ENCODE results near the gene IGFBP1.

IGFBP1 gene

DNA sequence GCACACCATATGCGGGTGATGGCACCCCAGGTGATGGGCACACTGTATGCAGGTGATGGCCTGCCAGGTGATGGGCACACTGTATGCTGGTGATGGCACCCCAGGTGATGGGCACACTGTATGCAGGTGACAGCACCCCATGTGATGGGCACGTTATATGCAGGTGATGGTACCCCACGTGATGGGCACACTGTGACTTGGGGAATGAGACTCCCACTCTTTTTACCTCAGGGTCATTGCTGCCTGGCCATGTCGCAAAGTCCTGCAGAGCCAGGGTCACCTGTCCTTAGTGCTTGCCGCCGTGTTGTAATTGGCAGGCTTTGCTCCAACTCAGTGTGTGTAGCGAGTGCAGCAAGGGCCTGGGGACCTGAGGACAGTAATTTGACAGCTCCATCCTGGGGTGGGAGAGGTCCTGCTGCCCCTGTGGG is 7.8 kb upstream of the IGFBP1 start:
- no peak for DNase-seq (ENCODE audit: low read depth in 1 of 2, low spot score in 1 of 2)

DNA sequence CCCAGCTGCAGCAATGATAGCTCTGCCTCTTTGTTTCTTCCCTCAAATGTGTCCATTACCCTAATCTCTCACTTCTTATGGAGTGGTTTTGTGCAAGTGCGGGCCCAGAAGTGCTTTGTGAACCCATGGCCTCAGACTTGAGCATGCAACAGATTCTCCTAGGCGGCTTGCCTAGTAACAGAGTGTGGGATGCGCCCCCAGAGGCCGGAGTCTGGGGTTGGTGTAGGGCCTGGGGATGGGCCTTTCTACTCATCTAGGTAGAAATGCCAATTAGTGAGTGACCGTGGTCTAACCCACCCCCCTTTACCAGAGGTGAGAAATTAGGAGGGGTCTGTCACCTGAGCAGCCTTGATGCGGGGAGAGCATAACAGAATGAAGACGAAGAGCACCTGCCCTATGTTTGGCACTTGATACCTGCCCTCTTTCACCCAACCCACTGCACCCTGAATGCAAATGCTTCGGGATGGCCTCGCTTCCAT is 7.0 kb upstream of the IGFBP1 start:
- no peak for DNase-seq (ENCODE audit: low read depth in 1 of 2, low spot score in 1 of 2)

DNA sequence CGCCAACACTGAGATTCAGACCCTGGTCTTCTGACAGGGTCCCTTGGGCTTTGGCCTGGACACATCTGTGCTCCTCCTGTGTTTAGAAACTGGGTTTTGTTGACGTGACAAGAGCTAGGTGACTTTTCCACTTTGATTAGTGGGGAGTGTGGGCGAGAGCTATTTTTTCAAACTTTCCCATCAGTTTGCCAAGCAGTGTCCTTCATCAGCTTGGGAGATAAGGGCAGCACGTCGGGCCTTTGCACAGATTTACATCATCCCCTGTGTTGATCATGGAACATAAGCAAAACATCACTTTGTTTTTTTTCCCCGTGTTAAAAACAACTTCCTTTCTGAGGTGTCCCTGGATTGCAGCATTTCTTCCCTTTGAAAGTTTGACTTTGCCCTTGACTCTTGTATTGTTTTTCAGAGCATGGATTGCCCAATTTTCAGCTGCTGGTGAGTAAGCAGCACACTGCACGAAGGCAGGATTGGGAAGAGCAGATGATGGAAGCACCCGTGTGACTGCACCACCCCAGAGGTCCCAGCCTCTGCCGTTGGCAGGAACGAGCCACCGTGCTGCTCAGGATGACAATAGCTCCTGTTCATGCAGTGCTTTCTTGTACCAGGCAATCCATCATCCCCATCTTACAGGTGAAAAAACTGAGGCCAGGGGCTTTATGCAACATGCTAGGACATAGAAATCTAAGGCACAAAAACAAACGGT is 6.4 kb upstream of the IGFBP1 start:
- no peak for DNase-seq (ENCODE audit: low read depth in 1 of 2, low spot score in 1 of 2)

DNA sequence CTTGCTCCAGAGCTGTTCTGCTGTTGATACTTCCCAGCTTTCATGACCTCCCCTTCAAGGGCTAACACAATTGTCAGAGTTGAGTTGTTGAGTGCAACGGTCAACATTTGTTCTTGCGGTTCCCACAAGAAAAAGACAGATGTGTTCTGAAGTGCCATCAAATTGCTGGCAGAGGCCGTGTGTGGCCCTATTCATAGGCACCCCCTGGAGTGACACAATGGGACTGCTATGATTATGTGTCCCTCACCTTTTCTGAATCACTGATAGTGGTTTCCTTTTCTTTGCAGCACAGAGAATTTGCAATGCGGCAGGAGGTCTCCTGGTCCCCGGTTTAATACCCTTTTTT is 5.8 kb upstream of the IGFBP1 start:
- DNase-seq (ENCODE audit: low read depth in 1 of 2, low spot score in 1 of 2), result no peak

DNA sequence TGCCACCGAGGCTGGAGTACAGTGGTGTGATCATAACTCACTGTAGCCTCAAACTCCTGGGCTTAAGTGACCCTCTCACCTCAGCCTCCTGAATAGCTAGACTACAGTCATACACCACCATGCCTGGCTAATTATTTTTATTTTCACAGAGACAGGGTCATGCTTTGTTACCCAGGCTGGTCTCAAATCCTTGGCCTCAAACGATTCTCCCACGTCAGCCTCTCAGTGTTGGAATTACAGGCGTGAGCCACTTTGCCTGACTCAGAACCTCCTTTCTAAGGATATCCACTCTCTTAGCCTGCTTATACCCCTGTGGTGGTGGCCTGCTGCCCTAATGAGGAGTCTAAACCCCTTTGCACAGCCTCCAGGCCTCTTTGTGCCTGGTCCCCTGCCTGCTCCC is 4.2 kb upstream of the IGFBP1 start:
- DNase-seq (ENCODE audit: low read depth in 1 of 2, low spot score in 1 of 2), result no peak

DNA sequence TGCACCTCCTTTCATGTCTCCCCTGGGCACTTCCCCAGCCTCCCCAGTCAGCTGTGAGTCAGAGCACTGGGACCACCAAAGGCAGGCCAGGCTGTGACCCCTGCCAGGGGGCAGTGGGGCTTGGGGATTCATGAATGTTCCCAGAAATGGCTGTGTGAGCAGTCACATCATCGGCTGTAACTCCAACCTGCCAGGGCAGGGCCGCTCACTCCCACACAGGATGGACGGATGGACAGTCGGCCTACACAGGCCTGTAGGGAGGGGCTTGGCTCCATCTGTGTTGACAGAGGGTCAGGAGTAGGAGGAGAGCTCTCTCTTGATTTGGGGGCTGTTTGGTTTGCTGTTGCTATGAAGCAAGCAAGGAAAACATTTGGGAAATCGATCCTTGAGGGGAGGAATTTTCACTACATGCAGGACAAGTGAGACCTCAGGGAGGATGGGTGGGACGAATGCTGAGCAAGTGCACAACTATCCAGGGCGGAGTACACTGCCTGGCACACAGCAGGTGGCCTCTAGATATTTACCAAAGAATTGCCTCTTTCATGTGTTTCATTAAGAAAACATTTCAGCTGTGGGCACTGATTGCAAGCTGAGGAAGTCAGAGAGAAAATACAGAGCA is 2.9 kb upstream of the IGFBP1 start:
- no peak for DNase-seq (ENCODE audit: low read depth in 1 of 2, low spot score in 1 of 2)

DNA sequence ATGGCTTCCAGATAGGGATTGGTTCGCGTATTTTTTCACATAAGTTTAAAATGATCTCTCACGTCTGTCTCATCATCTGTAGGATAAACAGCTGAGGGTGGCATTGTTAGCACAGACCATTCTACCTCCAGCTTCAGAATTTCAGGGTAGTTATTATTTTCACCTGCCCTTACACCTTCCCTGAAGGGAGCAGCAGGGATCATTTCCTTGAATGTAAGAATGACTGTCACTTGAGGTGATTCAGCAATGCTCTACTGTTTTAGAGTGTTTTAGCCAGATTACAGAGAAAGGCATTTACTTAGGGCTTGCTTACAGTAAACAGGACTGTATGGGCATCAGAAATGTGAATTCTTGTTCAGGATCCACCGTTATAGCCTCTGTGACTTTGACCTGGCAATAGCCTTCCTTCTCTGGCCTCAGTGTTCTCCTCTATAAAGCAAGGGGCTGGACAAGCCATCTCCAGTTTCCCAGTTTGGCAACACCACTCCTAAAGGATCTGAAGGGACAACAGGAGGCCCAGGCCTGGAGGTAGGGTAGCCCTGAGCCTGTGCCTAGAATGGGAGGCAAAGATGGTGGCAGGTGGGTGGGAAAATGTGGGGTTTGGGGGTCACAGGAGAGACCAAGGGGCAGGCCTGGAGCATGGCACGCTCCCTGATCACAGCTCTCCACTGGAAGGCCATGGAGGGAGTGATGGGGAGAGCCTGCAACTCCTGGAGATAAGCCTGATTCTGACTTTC is 1.2 kb upstream of the IGFBP1 start:
- DNase-seq (ENCODE audit: low read depth in 1 of 2, low spot score in 1 of 2), result no peak

DNA sequence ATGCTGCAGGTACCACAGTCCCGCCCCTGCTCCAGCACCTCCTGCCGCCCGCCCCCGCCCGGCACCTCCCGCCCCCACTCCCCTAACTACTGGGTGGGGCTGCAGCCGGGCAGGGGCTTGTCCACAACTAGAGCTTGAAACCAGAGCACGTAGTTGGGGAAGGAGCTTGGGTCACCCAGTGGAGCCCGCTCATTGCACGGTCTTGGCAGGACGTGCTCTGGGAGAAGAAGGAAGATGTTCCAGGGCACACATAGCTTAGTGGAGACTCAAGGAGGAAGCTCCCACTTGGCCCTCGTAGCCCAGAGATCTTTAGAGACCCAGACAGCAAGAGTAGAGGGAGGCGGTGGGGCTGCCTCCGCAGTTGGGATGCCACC is 692 bp downstream of the IGFBP1 start:
- no peak for DNase-seq (ENCODE audit: low read depth in 1 of 2, low spot score in 1 of 2)

DNA sequence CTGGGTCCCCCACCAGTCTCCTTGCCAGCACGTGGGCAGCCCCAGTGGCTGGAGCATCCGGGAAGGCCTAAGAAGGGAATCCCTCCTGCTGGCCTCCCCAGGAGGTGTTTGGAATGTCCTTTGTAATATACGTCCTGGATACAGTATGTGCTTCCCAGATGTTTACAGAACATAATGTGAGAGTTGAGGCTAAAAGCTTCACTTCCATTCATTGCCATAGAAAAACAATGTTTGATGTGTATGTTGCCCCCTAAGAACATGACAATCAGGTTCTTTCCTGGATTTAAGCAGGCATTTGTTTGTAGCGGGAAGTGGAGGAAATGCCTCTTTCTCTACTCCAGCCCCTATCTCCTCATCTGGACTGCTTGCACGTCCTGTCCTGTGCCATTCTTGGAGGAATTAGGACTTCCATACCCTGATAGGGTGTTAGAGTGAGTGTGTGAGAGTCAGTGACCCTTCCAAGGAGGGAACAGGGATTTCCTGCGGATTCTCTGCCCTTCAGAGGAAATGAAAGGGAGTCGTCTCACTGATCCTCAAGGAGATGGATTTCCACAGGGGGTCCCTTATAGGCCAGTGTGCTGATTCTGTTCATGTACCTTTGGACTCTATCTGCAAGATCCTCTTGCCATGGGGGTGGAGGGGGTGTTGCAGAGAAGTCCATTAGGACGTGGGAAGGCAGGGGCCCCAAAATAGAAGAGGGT is 1.2 kb downstream of the IGFBP1 start:
- DNase-seq (ENCODE audit: low read depth in 1 of 2, low spot score in 1 of 2), result no peak

DNA sequence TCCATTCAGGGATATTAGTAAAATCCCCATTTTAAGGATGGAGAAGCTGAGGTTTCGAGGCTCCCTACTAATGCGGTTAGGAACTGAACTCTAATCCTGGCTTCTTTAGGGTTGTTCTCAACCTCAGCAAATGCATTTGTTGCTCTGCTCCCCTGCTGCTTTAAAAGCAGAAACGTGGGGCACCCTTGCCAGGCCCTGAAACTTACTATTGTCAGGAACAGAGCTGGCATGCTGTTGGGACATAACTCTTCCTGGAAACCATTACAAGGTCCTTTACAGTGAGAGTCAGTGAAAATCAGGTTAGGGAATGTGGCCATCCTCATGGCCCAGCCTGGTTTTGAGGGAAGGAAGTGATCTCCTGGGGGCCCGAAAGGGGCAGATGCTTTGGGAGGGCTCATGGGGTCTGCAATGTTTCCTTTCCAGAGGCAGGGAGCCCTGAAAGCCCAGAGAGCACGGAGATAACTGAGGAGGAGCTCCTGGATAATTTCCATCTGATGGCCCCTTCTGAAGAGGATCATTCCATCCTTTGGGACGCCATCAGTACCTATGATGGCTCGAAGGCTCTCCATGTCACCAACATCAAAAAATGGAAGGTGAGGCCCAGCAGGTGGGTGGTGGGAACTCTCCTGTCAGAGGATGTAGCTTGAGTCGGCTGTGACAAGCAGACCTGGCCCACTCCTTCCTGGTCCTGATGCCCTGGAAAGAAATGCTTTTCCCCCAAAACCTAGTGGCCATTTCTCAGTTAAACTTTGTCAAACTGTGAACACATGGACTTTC is 2.0 kb downstream of the IGFBP1 start:
- no peak for DNase-seq (ENCODE audit: low read depth in 1 of 2, low spot score in 1 of 2)

DNA sequence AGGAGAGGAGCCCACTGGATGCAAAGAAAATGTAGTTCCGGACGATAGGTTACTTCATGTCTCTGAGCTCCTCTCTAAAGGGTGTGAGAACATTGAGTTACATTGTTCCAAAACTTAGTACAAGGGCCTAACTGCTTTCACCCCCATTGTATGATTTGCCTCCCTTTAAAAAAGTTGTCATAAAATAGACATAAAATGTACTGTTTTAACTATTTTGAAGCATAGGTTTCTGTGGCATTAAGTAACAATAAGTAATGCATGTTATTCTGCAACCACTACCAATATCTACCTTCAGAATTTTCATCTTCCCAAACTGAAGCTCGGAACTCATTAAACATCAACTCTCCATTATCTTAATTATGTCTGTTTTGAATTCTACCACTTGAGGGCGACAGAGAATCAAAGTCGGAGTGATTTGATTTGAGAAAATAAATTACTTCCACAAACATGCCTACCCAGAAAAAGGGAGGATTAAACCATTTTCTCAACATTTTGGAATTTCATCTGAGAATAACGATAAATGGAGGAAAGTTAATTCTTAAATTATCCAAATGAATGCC is 2.7 kb downstream of the IGFBP1 start:
- DNase-seq (ENCODE audit: low read depth in 1 of 2, low spot score in 1 of 2), result no peak

DNA sequence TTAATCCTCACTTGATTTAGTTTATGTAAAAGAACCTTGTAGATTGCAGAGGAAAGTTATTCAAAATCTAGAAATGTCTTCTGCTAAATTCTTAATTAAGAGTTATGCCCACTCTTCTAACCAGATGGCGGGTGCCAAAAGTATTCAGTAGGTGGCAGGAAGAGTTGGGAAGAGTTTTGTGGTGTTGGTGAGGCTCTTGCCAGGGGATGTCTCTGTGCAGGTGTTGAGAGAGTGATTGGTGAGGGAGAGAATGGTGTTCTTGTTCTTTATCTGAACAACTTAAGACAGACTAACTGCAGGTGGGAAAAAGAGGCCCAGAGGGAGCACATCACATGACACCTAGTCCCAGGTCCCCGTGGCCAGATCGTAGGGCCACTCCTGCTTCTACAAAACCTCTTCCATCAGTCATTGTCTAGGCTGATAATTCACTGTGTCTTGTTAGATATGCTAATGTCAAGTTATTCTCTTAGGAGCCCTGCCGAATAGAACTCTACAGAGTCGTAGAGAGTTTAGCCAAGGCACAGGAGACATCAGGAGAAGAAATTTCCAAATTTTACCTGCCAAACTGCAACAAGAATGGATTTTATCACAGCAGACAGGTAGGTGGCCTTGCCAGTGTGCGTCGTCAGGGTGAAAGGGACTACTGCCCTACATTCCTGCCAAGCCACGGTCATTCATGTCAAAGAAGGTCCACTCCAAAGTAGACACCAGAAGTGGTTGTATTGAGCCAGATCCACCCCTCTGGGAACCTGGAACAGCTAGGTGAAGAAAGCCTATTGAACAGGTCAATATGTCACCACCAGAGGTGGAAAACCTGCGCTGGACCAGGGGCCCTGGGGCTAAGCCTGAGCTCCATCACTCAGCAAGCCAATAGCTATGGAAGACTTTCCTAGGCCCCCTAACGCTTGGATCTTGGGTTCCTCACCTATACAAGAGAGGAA is 3.4 kb downstream of the IGFBP1 start:
- DNase-seq (ENCODE audit: low read depth in 1 of 2, low spot score in 1 of 2), result no peak

DNA sequence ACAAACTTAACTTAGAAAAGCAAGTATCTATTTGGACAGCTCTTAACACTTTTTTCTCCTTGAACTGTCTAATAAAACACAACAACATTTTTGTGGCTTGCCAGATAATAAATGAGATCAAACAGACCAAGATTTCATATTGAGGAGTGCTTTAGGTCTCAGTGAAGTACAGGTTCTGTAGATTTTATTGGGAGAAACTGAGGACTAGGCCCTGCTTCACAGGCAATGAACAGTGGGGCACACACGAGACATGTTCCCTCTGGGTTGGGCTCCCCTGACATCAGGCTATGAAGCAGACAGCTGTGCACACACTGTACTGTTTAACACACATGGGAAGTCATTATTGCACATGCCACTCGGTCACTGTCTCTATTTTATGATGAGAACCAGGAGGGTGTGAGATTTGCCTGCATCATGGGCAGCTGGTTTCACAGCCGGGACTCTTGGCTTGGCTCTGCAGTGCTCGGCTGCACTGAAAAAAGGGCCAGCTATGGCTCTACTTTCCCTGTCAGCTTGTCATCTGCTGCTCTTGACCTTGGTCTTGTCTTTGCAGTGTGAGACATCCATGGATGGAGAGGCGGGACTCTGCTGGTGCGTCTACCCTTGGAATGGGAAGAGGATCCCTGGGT is 4.2 kb downstream of the IGFBP1 start:
- DNase-seq (ENCODE audit: low read depth in 1 of 2, low spot score in 1 of 2), result no peak

DNA sequence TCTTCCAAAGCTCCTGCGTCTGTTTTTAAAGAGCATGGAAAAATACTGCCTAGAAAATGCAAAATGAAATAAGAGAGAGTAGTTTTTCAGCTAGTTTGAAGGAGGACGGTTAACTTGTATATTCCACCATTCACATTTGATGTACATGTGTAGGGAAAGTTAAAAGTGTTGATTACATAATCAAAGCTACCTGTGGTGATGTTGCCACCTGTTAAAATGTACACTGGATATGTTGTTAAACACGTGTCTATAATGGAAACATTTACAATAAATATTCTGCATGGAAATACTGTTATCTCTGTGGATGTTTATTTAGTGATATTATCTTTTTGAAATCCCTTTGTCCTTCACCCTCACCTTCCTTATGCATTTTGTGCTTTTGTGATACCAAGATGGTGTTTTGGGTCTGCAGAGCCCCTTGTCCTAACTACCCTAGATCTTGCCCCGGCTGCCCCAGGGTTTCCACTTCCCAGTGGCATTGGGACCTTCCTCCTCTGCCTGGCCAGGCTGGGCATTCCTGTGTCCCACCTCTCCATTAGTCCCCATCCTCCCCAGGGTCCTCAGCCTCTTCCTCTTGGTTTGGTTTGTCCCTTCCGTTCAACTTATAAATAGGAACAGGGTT is 5.2 kb downstream of the IGFBP1 start:
- no peak for DNase-seq (ENCODE audit: low read depth in 1 of 2, low spot score in 1 of 2)

DNA sequence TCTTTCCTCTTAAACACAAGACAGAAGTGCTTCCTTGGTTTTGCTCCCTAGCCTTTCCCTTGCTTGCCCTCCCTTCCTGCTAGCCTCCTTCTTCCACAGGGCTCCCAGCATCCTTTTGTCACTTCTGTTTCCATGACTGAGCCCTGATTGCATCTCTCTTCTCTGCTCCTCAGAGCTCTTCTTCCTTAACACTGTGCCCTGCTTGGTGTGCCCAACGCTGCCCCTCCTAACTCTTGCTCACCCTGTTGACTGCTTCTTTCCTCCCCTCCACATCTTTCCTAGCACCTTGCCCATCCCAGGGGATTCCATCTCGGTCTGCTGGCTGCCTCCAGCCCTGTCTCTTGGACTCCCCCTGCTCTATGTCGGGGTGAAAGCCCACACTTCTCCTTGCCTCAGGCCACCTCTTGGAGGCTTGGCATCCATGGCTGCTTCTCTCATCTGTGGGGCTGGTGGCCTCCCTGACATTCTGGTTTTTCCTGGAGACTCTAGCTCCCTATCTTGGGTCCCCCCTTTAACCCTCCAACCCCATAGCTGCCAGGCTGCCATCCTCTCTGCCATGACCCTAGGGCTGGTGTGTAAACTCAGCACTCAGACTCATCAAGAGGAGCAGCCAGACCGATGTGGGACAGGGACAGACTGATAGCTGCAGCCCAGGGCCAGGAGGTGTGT is 5.8 kb downstream of the IGFBP1 start:
- DNase-seq (ENCODE audit: low read depth in 1 of 2, low spot score in 1 of 2), result no peak

DNA sequence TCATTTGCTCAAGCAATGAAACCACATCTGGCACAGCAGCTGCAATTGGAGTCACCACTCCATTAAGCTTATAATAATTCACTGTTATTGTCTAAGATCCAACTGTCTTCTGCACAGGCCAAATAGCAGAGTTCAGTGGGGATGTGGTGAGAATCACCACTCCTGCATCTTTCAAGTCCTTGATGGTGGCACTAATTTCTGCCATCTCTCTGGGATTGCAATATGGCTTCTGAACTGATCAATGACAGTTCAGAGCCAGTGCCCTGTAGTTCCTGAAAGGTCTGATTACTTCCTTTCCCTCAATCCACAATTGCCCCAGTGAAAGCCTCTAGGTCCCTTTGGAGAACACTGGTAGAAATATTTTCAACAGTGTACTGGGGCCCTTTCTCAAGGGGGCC is 6.4 kb downstream of the IGFBP1 start:
- no peak for DNase-seq (ENCODE audit: low read depth in 1 of 2, low spot score in 1 of 2)

DNA sequence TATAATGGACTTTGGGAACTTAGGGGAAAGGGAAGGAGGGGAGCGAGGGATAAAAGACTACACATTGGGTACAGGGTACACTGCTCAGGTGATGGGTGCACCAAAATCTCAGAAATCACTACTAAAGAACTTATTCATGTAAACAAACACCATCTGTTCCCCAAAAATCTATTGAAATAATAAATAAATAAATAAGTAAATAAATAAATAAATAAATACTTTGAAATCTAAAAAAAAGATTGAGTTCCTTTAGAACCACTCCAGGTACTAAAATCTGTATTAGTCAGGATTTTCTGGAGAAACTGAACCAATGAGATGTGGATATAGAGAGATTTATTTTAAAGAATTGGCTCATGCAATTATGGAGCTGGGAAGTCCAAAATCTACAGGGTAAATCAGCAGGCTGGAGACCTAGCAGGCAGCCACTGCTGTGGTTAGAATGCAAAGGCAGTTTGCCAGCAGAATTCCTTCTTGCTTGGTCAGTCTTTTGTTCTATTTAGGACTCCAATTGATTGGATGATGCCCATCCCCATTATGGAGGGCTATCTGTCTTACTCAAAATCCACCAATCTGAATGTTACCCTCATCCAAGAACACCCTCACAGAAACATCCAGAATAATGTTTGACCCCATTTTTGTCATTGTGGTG is 8.9 kb downstream of the IGFBP1 start:
- DNase-seq (ENCODE audit: low read depth in 1 of 2, low spot score in 1 of 2), result no peak

DNA sequence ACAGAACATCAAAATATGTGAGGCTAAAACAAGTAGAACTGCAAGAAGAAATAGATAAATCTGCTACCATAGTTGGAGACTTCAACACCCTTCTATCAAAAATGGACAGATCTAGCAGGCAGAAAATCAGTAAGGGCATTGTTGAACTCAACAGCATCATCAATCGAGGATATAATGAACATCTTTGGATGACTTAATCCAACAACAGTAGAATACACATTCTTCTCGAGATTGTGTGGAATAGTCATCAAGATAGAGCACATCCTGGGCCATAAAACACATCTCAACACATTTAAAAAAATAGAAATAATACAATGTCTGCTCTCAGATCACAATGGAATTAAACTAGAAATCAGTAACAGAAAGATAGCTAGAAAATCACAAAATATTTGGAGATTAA is 9.9 kb downstream of the IGFBP1 start:
- no peak for DNase-seq (ENCODE audit: low read depth in 1 of 2, low spot score in 1 of 2)
